A549 (cell line): ENCODE data around the gene MRPL28. TPM values are rescaled to one million over a fixed set of nuclear protein-coding genes. Genes with fewer than 3 reads are reported as not detected.

ENCODE experiments used
- ATAC-seq, 2 experiments: fragments of 200-7000 bp in 1 of 2; fragments of >200 bp in 1 of 2; cut with Nextera tagmentation in 1 of 2; cut with Tn5 transposase in 1 of 2; 3 replicates each; pipeline versions ENCODE4 v1.8.0 to v1.9.1; 2018 to 2020; ENCODE audit warnings: mild to moderate bottlenecking in 1 of 2, moderate library complexity in 1 of 2
- CTCF ChIA-PET: fragments of 300-600 bp; sonication (Branson Sonifier 250); formaldehyde crosslinking; extraction: SDS; loops from one replicate; lab custom pipeline; 2021; ENCODE audit warnings: antibody characterized with exemption, inconsistent platforms; lab: Yijun Ruan, JAX
- POLR2A ChIA-PET: fragments of 350-600 bp; formaldehyde crosslinking; extraction: SDS; loops from one replicate; lab custom pipeline; 2021; ENCODE audit warnings: antibody characterized with exemption, inconsistent platforms; lab: Yijun Ruan, JAX
- DNase-seq, 2 experiments: peaks; one replicate each; pipeline versions ENCODE4 v3.0.0 to v3.0.0-alpha.2; 2011 to 2016; ENCODE audit warnings: low read depth in 1 of 2, low spot score in 1 of 2
- FAIRE-seq: peaks from 2 replicates; lab custom pipeline; 2011; peaks lifted over from hg19 to GRCh38; lab: Jason Lieb, UNC
- H3K27ac ChIP-seq, 2 experiments: fragments of >200 bp; sonication (Bioruptor Twin); formaldehyde crosslinking; 3 replicates each; pipeline ENCODE4 v1.5.1; 2016 to 2017
- H3K4me1 ChIP-seq: fragments of >200 bp; sonication (Bioruptor Twin); formaldehyde crosslinking; 3 replicates; pipeline ENCODE4 v1.6.1; 2016
- H3K4me2 ChIP-seq: fragments of >200 bp; sonication (Bioruptor Twin); formaldehyde crosslinking; 3 replicates; pipeline ENCODE4 v1.6.1; 2016
- H3K4me3 ChIP-seq: fragments of >200 bp; sonication (Bioruptor Twin); formaldehyde crosslinking; 3 replicates; pipeline ENCODE4 v1.5.1; 2016
- H3K9me3 ChIP-seq: fragments of >200 bp; sonication (Bioruptor Twin); formaldehyde crosslinking; 3 replicates; pipeline ENCODE4 v1.6.1; 2016
- BHLHE40 ChIP-seq: IDR thresholded peaks from 2 replicates; pipeline ENCODE4 v1.6.1; 2012; ENCODE audit warnings: low read depth, low read length, inconsistent platforms
- CBX8 ChIP-seq: fragments of 200-600 bp; sonication (generic); IDR thresholded peaks from 2 replicates; pipeline ENCODE4 v1.6.1; 2016
- HOXA7 ChIP-seq: fragments of 250-450 bp; sonication (Bioruptor Pico); IDR thresholded peaks from 2 replicates; pipeline ENCODE4 v1.5.0; 2020; ENCODE audit warnings: mild to moderate bottlenecking, moderate library complexity
- HOXB5 ChIP-seq: fragments of 250-450 bp; sonication (Bioruptor Pico); IDR thresholded peaks from 2 replicates; pipeline ENCODE4 v1.5.0; 2020; ENCODE audit warnings: mild to moderate bottlenecking, moderate library complexity
- KDM1A ChIP-seq: fragments of 200-600 bp; sonication (generic); IDR thresholded peaks from 2 replicates; pipeline ENCODE4 v1.6.1; 2016; ENCODE audit warnings: low read depth, mild to moderate bottlenecking
- MAFK ChIP-seq: fragments of 450-650 bp; IDR thresholded peaks from 2 replicates; pipeline ENCODE4 v1.6.1; 2014; ENCODE audit not compliant: partially characterized antibody
- MYC ChIP-seq: IDR thresholded peaks from 2 replicates; pipeline ENCODE4 v1.6.1; 2012; ENCODE audit warnings: mild to moderate bottlenecking, inconsistent platforms, low read length, improper control_type of control experiment, borderline replicate concordance
- NPAS2 ChIP-seq: fragments of 250-450 bp; sonication (Bioruptor Pico); IDR thresholded peaks from 2 replicates; pipeline ENCODE4 v1.8.0; 2022; ENCODE audit warnings: mild to moderate bottlenecking, moderate library complexity, borderline replicate concordance
- NR3C1 ChIP-seq: fragments of >200 bp; sonication (Bioruptor Twin); formaldehyde crosslinking; IDR thresholded peaks from 3 replicates; pipeline ENCODE4 v1.6.1; 2017
- POLR2A ChIP-seq: IDR thresholded peaks from 2 replicates; pipeline ENCODE4 v1.6.1; 2012; ENCODE audit warnings: mild to moderate bottlenecking, low read length
- POLR2AphosphoS2 ChIP-seq: conservative IDR thresholded peaks from 2 replicates; pipeline ENCODE4 v1.6.1; 2012; ENCODE audit warnings: low read length, improper control_type of control experiment, inconsistent platforms
- RFX5 ChIP-seq: fragments of 450-650 bp; IDR thresholded peaks from 2 replicates; pipeline ENCODE4 v1.7.1; 2014; ENCODE audit warnings: antibody characterized with exemption, mild to moderate bottlenecking, moderate library complexity
- TP53 ChIP-seq: fragments of 250-450 bp; sonication (Bioruptor Pico); IDR thresholded peaks from 2 replicates; pipeline ENCODE4 v1.5.0; 2021; ENCODE audit warnings: mild to moderate bottlenecking, moderate library complexity
- ZC3H11A ChIP-seq: fragments of 450-650 bp; IDR thresholded peaks from 2 replicates; pipeline ENCODE4 v1.6.1; 2014; ENCODE audit warnings: antibody characterized with exemption, mild to moderate bottlenecking
- WGBS: methylation state at CpG from one replicate; pipeline ENCODE4 v1.1.6; 2017; ENCODE audit errors: missing lambda C conversion rate; 5-methylcytosine and 5-hydroxymethylcytosine counted together
- polyA plus RNA-seq, 4 experiments: library from polyadenylated mRNA; depleted of rRNA in 3 of 4; stranded (reverse); fragments of >200 nt; fragmentation: RNase III in 1 of 4; extraction: RNeasy Plus Mini Kit Qiagen cat#74134 plus additional on column Dnase treatment in 1 of 4; gene quantifications; 2 replicates in 3 of 4; 3 replicates in 1 of 4; pipeline ENCODE4 v1.2.3, GENCODE V29; 2011 to 2017
- TF ChIP-seq, protein P1 (sequence below): IDR thresholded peaks from 2 replicates; pipeline ENCODE4 v1.6.1; 2012
- TF ChIP-seq, protein P2 (sequence below): fragments of 200-600 bp; sonication (generic); IDR thresholded peaks from 2 replicates; pipeline ENCODE4 v1.6.1; 2016; ENCODE audit warnings: antibody characterized with exemption, mild to moderate bottlenecking, moderate library complexity
- TF ChIP-seq, protein P3 (sequence below): fragments of 150-350 bp; IDR thresholded peaks from 2 replicates; pipeline ENCODE4 v1.6.1; 2014; ENCODE audit warnings: low read depth, mild to moderate bottlenecking, low read length
- TF ChIP-seq, protein P4 (sequence below): fragments of 250-450 bp; sonication (Bioruptor Pico); IDR thresholded peaks from 2 replicates; pipeline ENCODE4 v1.5.0; 2020; ENCODE audit warnings: low read depth, mild to moderate bottlenecking, moderate library complexity

Gene MRPL28
- polyA plus RNA-seq, 2 of the 4 experiments (the other 2 are of a cell fraction) = 130 to 139 TPM

DNA sequence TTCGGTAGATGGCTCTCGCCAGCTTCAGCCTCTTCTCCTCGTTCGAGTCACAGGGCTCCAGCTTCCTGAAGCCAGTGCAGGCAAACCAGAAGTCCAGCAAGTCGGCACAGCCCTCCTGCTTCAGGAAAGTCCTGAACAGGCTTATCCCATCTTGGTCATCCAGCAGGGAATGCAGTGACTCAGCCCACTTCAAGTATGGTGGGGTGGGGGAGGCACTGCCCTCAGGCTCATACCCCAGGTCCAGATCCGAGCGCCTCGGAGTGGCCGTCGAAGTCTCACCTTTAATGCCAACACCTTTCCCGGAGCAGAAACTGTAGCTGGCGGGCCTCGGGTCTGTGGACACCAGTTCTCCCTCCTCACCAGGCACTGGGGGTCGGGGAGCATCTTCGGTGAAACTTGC is 23.8 kb downstream of the MRPL28 start:
- H3K27ac ChIP-seq = no peak overlapping the region
- ChIA-PET POLR2A (no interaction called here), CTCF (interaction anchor here (1.1 to 12.6 kb wide), 4 partner anchors 18 to 281 kb away, joined by 3 to 76 read pairs (median 7); no protein-coding TSS in a partner anchor)
- no peak overlapping the region for H3K4me2 ChIP-seq
- DNase-seq (no peak), ATAC-seq (peak in 1 of 2 experiments; percentile 39; a peak in 3 of 6 replicates), FAIRE-seq (no peak)
- H3K4me3 ChIP-seq = no peak overlapping the region
- no peaks in the 10 kb centered on the region for H3K9me3 ChIP-seq
- TF ChIP-seq MAFK = no peak
- no peak for TF ChIP-seq BHLHE40
- TF ChIP-seq NR3C1 = no peak
- TF ChIP-seq, protein P1, sequence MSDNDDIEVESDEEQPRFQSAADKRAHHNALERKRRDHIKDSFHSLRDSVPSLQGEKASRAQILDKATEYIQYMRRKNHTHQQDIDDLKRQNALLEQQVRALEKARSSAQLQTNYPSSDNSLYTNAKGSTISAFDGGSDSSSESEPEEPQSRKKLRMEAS = no peak
- no peak for TF ChIP-seq POLR2AphosphoS2
- no peak for TF ChIP-seq HOXB5 (CRISPR knock-in tag)
- no peak for TF ChIP-seq HOXA7 (CRISPR knock-in tag)
- no peak for TF ChIP-seq ZC3H11A
- no peak for TF ChIP-seq CBX8
- no peak for TF ChIP-seq KDM1A
- TF ChIP-seq, protein P2, sequence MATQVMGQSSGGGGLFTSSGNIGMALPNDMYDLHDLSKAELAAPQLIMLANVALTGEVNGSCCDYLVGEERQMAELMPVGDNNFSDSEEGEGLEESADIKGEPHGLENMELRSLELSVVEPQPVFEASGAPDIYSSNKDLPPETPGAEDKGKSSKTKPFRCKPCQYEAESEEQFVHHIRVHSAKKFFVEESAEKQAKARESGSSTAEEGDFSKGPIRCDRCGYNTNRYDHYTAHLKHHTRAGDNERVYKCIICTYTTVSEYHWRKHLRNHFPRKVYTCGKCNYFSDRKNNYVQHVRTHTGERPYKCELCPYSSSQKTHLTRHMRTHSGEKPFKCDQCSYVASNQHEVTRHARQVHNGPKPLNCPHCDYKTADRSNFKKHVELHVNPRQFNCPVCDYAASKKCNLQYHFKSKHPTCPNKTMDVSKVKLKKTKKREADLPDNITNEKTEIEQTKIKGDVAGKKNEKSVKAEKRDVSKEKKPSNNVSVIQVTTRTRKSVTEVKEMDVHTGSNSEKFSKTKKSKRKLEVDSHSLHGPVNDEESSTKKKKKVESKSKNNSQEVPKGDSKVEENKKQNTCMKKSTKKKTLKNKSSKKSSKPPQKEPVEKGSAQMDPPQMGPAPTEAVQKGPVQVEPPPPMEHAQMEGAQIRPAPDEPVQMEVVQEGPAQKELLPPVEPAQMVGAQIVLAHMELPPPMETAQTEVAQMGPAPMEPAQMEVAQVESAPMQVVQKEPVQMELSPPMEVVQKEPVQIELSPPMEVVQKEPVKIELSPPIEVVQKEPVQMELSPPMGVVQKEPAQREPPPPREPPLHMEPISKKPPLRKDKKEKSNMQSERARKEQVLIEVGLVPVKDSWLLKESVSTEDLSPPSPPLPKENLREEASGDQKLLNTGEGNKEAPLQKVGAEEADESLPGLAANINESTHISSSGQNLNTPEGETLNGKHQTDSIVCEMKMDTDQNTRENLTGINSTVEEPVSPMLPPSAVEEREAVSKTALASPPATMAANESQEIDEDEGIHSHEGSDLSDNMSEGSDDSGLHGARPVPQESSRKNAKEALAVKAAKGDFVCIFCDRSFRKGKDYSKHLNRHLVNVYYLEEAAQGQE = no peak
- TF ChIP-seq NPAS2 (CRISPR knock-in tag) = no peak
- TF ChIP-seq, protein P3, sequence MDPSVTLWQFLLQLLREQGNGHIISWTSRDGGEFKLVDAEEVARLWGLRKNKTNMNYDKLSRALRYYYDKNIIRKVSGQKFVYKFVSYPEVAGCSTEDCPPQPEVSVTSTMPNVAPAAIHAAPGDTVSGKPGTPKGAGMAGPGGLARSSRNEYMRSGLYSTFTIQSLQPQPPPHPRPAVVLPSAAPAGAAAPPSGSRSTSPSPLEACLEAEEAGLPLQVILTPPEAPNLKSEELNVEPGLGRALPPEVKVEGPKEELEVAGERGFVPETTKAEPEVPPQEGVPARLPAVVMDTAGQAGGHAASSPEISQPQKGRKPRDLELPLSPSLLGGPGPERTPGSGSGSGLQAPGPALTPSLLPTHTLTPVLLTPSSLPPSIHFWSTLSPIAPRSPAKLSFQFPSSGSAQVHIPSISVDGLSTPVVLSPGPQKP = no peak
- no peak for TF ChIP-seq TP53
- TF ChIP-seq RFX5 = no peak
- TF ChIP-seq, protein P4, sequence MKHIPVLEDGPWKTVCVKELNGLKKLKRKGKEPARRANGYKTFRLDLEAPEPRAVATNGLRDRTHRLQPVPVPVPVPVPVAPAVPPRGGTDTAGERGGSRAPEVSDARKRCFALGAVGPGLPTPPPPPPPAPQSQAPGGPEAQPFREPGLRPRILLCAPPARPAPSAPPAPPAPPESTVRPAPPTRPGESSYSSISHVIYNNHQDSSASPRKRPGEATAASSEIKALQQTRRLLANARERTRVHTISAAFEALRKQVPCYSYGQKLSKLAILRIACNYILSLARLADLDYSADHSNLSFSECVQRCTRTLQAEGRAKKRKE (CRISPR knock-in tag) = no peak
- 92% methylated on average over 15 of the region's 15 CpGs for WGBS
- H3K4me1 ChIP-seq = peaks cover 13% of the 10 kb centered on the region; the same call in 2 of the 3 replicates

DNA sequence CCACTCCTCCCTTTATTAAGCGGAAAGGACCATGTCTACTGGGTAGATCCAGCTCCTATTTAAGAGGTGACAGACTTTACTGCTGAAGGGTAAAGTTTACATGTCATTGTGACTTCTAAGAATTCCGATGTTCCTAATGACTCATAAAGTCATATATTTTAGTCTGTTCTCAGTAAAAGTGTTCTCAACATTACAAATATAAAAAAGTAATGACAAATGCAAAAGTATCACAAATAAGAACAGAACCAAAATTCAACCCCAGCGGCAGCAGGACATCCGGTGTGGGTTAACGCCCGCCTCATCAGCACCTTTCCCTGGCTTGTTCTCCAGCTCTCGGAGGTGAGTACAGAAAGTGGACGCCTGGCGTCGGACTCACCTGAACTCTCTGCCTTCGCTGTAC is 24.6 kb downstream of the MRPL28 start:
- no peak overlapping the region for H3K4me2 ChIP-seq
- no peaks in the 10 kb centered on the region for H3K9me3 ChIP-seq
- WGBS = 90% methylated on average over 11 of the region's 11 CpGs
- no peak for ATAC-seq
- no peak for DNase-seq
- CTCF ChIA-PET = interaction anchor here (1.3 to 12.6 kb wide), 3 partner anchors 11 to 280 kb away, joined by 4 to 76 read pairs (median 9); no protein-coding TSS in a partner anchor
- no peak for TF ChIP-seq NPAS2 (CRISPR knock-in tag)
- TF ChIP-seq POLR2A = no peak
- no peak for TF ChIP-seq MYC
- FAIRE-seq = no peak
- no peak overlapping the region for H3K27ac ChIP-seq
- POLR2A ChIA-PET = no interaction called here
- H3K4me1 ChIP-seq = peaks cover 6% of the 10 kb centered on the region; the same call in 1 of the 3 replicates
- no peak overlapping the region for H3K4me3 ChIP-seq
